ENCODE results near the gene HDAC9.

GRCh38 chr7:18538554-18539250 is 43.2 kb downstream of the HDAC9 start:
- TF ChIP-seq, protein P1, sequence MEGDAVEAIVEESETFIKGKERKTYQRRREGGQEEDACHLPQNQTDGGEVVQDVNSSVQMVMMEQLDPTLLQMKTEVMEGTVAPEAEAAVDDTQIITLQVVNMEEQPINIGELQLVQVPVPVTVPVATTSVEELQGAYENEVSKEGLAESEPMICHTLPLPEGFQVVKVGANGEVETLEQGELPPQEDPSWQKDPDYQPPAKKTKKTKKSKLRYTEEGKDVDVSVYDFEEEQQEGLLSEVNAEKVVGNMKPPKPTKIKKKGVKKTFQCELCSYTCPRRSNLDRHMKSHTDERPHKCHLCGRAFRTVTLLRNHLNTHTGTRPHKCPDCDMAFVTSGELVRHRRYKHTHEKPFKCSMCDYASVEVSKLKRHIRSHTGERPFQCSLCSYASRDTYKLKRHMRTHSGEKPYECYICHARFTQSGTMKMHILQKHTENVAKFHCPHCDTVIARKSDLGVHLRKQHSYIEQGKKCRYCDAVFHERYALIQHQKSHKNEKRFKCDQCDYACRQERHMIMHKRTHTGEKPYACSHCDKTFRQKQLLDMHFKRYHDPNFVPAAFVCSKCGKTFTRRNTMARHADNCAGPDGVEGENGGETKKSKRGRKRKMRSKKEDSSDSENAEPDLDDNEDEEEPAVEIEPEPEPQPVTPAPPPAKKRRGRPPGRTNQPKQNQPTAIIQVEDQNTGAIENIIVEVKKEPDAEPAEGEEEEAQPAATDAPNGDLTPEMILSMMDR (IDR thresholded peaks at IDR 0.05) = no peak
- no peak for TF ChIP-seq POLR2A (IDR thresholded peaks at IDR 0.05)
